ENCODE results near the gene ZBP1. TPM values are rescaled to one million over a fixed set of nuclear protein-coding genes. Genes with fewer than 3 reads are reported as not detected.

Gene ZBP1
- total RNA-seq, 1 donor from 2014 or later = not detected

DNA sequence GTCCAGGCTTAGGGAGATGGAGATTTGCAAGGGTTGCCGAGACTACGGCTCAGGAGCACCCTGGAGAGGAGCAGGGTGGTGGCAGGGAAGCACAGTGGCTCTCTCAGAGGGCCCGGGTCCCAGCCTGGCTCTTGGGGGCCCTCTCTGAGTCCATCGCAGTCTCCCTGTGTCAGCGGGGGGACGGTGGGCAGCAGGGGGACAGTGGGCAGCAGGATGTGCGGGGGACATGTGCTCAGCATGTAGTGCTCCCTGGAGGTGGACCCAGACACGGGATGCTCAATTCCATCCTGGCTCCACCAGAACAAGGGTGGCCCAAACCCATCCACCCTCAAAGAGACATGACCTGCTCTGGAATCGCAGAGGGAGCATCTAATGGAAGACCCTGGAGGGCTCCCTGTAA, 43.0 kb upstream of the ZBP1 start:
- Mint-ChIP-seq H3K4me3 (no peak overlapping the region), H3K4me1 (ENCODE audit: unreplicated experiment) (no peaks in the 10 kb centered on the region), H3K36me3 (no peaks in the 10 kb centered on the region), H3K9me3 (no peaks in the 10 kb centered on the region), H3K27ac (no peak overlapping the region), H3K27me3 (no peaks in the 10 kb centered on the region)
- TF ChIP-seq, protein P1, sequence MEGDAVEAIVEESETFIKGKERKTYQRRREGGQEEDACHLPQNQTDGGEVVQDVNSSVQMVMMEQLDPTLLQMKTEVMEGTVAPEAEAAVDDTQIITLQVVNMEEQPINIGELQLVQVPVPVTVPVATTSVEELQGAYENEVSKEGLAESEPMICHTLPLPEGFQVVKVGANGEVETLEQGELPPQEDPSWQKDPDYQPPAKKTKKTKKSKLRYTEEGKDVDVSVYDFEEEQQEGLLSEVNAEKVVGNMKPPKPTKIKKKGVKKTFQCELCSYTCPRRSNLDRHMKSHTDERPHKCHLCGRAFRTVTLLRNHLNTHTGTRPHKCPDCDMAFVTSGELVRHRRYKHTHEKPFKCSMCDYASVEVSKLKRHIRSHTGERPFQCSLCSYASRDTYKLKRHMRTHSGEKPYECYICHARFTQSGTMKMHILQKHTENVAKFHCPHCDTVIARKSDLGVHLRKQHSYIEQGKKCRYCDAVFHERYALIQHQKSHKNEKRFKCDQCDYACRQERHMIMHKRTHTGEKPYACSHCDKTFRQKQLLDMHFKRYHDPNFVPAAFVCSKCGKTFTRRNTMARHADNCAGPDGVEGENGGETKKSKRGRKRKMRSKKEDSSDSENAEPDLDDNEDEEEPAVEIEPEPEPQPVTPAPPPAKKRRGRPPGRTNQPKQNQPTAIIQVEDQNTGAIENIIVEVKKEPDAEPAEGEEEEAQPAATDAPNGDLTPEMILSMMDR (conservative IDR thresholded peaks at IDR 0.05) = no peak
- no peak for DNase-seq (ENCODE audit: extremely low spot score, unreplicated experiment)

DNA sequence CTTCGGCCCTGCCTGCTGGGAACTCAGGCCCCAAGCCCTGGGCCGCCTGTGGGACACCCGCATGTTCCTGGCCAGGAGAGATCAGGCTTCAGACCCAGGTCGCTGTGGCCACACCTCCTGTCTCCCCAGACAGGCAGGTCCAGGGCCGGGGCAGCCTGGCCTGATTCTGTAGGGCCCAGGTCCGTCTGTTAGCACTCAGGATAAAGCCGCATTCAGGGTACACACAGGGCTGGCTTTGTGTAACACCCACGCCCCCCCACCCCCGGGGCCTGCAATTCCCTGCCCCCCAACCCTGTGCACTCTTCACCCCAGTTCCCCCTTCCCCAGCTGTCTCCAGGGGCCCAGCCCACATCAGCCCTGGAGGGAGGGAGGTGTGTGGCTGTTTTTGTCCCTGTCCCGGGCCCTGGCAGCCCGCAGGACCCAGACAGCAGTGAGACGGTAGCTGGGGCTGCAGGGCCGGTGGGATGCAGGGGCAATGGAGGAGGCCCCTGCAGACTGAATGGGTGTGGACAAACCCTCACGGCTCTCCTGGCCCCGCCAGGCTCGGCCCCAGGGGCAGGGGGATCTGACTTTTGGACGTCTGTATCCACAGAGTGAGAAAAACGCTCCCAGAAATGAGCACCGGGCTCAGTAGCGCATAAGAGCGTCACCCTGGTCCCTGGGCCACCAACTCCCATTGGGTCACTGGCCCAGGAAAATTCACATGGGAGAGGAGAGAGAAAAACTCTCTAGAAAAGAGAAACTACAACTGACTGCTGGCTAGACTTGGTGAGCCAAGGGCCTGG, 42.4 kb upstream of the ZBP1 start:
- Mint-ChIP-seq H3K27me3 (no peaks in the 10 kb centered on the region), H3K9me3 (no peaks in the 10 kb centered on the region), H3K27ac (no peak overlapping the region), H3K4me3 (no peak overlapping the region), H3K36me3 (no peaks in the 10 kb centered on the region), H3K4me1 (ENCODE audit: unreplicated experiment) (no peaks in the 10 kb centered on the region)
- no peak for DNase-seq (ENCODE audit: extremely low spot score, unreplicated experiment)
- TF ChIP-seq, protein P1 (conservative IDR thresholded peaks at IDR 0.05) = no peak

DNA sequence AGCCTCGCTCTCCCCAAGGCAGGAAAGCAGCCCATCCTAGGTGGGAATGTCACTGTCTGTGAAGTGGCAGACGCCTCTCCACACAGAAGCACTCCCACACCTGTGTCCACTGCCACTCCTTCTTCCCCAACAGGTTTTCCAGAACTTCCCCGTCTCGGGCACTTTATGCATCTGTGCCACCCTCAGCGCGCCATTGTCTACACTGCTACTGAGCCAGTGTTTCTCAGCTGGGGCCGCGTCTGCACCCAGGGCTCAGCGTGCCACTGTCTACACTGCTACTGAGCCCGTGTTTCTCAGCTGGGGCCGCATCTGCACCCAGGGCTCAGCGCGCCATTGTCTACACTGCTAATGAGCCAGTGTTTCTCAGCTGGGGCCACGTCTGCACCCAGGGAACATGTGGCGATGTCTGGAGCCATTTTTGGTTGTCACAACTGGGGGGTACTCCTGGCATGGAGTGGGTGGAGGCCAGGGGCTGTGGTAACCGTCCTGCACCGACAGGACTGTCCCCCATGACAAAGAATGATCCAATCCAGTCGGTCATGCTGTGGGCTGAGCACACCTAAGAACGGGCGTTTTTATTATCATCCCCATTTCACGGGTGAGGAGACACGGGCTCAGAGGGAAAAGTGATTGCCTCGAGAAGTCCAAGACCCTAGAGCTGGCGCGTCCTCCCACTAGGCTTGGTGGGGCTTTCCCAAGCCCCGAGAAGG, 41.7 kb upstream of the ZBP1 start:
- H3K4me3 Mint-ChIP-seq = no peak overlapping the region
- H3K4me1 Mint-ChIP-seq (ENCODE audit: unreplicated experiment) = no peaks in the 10 kb centered on the region
- no peak overlapping the region for H3K27ac Mint-ChIP-seq
- TF ChIP-seq, protein P1 (conservative IDR thresholded peaks at IDR 0.05) = no peak
- H3K27me3 Mint-ChIP-seq = no peaks in the 10 kb centered on the region
- DNase-seq (ENCODE audit: extremely low spot score, unreplicated experiment) = peak; percentile 40
- no peaks in the 10 kb centered on the region for H3K9me3 Mint-ChIP-seq
- H3K36me3 Mint-ChIP-seq = no peaks in the 10 kb centered on the region

DNA sequence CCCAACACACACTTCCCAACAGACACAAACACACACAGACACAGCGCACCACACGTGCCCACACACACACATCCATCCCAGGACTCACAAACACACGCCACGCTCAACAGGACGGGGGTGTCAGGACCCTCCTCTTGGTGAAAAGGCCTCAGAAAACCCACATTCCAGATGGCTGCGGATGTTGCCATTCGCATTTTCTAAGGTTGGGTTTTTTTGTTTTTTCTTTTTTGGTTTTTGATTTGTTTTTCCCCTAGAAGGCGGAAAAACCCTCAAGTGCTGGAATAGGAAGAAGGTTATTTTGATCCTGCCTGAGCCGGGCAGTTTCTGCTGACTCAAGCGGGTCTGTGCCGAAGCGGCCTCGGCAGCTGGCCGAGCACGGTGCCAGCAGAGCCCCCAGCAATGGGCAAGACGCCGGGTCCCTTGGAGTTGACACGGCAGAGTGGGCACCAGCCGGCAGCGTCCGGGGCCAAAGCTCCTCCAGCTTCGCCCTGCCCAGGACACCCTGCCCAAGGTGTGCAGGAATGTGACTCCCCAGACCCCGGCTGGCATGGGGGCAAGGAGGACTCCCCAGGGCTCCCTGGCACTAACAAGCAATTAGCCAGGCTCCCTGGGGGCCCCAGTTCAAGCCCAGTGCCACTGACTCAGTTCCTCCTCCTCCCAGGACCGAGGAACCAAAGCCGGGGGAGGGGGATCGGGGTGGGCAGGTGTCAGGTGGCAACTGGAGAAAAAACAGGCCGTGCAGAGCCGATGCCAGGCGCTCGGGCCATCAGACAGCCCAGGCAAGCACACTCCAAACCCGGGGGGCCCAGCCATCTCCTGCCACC, 40.9 kb upstream of the ZBP1 start:
- Mint-ChIP-seq H3K27me3 (no peaks in the 10 kb centered on the region), H3K4me3 (no peak overlapping the region), H3K27ac (no peak overlapping the region), H3K36me3 (no peaks in the 10 kb centered on the region), H3K9me3 (no peaks in the 10 kb centered on the region), H3K4me1 (ENCODE audit: unreplicated experiment) (no peaks in the 10 kb centered on the region)
- TF ChIP-seq, protein P1 (conservative IDR thresholded peaks at IDR 0.05) = no peak
- DNase-seq (ENCODE audit: extremely low spot score, unreplicated experiment) = peak; percentile 64

DNA sequence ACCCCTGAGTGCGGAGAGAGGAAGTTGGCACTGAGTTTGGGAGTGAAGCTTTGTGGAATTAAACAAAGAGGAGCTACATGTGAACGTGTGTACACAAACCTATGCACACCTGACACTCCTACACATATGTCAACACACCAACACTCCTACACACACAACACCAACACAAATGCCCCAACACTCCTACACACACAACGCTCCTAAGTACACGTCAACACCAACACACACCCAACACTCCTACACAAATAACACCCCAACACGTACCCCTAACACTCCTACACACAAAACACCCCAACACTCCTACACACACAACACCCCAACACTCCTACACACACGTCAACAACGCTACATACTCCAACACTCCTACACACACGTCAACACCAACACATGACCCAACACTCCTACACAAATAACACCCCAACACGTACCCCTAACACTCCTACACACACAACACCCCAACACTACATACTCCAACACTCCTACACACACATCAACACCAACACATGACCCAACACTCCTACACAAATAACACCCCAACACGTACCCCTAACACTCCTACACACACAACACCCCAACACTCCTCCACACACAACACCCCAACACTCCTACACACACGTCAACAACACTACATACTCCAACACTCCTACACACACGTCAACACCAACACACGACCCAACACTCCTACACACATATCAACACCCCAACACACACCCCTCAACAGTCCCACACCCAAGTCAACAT, 40.1 kb upstream of the ZBP1 start:
- TF ChIP-seq, protein P1 (conservative IDR thresholded peaks at IDR 0.05) = no peak
- Mint-ChIP-seq H3K36me3 (no peaks in the 10 kb centered on the region), H3K4me1 (ENCODE audit: unreplicated experiment) (no peaks in the 10 kb centered on the region), H3K4me3 (no peak overlapping the region), H3K9me3 (no peaks in the 10 kb centered on the region), H3K27me3 (no peaks in the 10 kb centered on the region), H3K27ac (no peak overlapping the region)
- DNase-seq (ENCODE audit: extremely low spot score, unreplicated experiment) = no peak

Data from type B pancreatic cell (in vitro differentiated cells).